Measurements from ENCODE around the gene TBCD.

The TBCD gene

DNA sequence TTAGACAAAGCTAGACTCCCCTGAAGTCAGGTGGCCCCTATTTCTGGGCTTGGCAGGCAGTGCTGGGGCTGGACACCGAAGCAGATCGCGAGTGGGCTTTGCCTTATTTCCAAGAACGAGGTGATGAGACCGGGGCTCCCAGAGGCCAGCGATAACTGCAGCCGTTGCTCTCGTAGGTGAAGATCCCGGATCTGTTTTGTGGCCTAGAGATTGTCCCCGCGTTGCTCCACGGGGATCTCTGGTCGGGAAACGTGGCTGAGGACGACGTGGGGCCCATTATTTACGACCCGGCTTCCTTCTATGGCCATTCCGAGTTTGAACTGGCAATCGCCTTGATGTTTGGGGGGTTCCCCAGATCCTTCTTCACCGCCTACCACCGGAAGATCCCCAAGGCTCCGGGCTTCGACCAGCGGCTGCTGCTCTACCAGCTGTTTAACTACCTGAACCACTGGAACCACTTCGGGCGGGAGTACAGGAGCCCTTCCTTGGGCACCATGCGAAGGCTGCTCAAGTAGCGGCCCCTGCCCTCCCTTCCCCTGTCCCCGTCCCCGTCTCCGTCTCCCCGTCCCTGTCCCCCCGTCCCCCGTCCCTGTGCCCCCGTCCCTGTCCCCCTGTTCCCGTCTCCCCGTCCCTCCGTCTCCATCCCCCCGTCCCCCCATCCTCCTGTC lies 1.5 kb upstream of the TBCD start:
- DNase-seq (ENCODE audit: extremely low spot score): no peak
- CTCF ChIA-PET: no interaction called here
- POLR2A ChIA-PET: no interaction called here
- TF ChIP-seq, protein P1, sequence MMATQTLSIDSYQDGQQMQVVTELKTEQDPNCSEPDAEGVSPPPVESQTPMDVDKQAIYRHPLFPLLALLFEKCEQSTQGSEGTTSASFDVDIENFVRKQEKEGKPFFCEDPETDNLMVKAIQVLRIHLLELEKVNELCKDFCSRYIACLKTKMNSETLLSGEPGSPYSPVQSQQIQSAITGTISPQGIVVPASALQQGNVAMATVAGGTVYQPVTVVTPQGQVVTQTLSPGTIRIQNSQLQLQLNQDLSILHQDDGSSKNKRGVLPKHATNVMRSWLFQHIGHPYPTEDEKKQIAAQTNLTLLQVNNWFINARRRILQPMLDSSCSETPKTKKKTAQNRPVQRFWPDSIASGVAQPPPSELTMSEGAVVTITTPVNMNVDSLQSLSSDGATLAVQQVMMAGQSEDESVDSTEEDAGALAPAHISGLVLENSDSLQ (IDR thresholded peaks at IDR 0.05): no peak
- TF ChIP-seq SP1 (IDR thresholded peaks at IDR 0.05) (no peak), LEF1 (IDR thresholded peaks at IDR 0.05; ENCODE audit: borderline replicate concordance) (no peak), BHLHE40 (IDR thresholded peaks at IDR 0.05; ENCODE audit: borderline replicate concordance) (no peak), CTBP1 (IDR thresholded peaks at IDR 0.05; ENCODE audit: borderline replicate concordance) (no peak), HDGF (IDR thresholded peaks at IDR 0.05; ENCODE audit: borderline replicate concordance) (no peak), SUZ12 (IDR thresholded peaks at IDR 0.05) (no peak), L3MBTL2 (conservative IDR thresholded peaks at IDR 0.05) (no peak), ZNF384 (IDR thresholded peaks at IDR 0.05) (no peak), FOXK2 (IDR thresholded peaks at IDR 0.05) (no peak)

DNA sequence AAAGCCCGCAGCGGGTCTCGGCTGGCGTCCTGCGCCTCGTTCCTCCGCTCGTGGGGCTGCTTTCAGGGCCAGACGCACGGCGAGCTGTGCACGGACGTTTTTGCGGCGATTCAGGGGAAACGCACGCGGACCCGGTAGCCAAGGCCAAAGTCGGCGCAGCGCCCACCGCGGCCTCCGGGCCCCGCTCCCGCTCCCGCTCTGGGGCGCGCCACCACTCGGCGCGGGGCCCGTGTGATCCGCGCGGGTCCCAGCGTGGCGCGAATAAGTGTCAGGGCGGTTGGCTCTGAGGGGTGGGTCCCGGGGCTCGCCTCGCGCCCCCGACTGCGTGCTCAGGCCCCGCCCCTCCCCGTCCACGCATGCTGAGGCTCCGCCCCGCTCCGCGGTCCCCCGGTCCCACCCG lies 694 bp upstream of the TBCD start:
- POLR2A ChIA-PET: no interaction called here
- DNase-seq (ENCODE audit: extremely low spot score): no peak
- 0 out of 2 replicates have a peak, but pooled peaks have one; percentile 36 for TF ChIP-seq FOXM1 (IDR thresholded peaks at IDR 0.05; ENCODE audit: borderline replicate concordance)
- no peak for TF ChIP-seq HDGF (IDR thresholded peaks at IDR 0.05; ENCODE audit: borderline replicate concordance)
- no peak for TF ChIP-seq L3MBTL2 (conservative IDR thresholded peaks at IDR 0.05)
- CTCF ChIA-PET: no interaction called here

DNA sequence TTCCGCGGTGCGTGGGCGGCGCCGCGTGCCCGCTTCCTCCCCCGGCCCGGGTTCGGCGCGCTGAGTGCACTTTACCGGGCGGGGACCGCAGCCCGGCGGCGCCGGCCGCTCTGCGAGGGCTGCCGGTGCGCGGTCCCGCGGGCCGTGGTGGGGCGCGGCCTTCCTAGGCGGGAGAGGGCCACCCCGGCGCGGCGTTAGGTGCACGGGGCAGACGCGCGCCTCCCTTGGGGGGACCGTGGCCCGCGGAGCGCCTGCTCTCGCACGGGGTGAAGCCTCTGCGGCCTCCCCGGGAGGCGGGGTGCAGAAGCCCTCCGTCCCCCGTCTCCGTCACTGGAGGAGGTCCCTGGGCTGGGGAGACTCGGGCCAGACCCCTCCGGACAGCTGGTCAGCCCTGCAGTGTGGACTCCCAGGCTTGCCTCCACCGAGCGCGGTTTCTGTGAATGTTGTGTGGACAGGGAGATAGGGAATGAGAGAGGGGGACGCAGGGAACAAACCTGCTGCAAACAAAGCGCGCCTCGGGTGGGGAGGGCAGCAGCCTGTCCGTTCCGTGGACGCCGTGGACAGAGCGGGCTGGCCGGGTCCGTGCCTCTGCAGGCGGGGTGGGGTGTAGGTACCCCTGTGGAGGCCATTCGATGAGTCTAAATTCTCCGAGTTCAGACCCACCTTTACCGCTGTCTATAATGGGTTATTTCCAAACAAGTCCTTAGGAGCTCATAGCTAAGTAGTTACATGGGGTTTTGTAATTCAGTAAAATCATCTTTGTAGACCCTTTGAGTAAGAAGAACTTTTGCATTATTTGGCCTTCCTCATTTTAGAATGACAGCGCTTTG lies 721 bp downstream of the TBCD start:
- CTCF ChIA-PET: interaction anchor here (0.6 kb wide), 1 partner anchor 201 kb away, joined by 3 read pairs; no protein-coding TSS in a partner anchor
- TF ChIP-seq, protein P1 (IDR thresholded peaks at IDR 0.05): no peak
- TF ChIP-seq LEF1 (IDR thresholded peaks at IDR 0.05; ENCODE audit: borderline replicate concordance) (no peak), FOXK2 (IDR thresholded peaks at IDR 0.05) (no peak), TARDBP (IDR thresholded peaks at IDR 0.05) (no peak), BHLHE40 (IDR thresholded peaks at IDR 0.05; ENCODE audit: borderline replicate concordance) (no peak), ELF4 (IDR thresholded peaks at IDR 0.05) (no peak), NFRKB (IDR thresholded peaks at IDR 0.05) (no peak), SUZ12 (IDR thresholded peaks at IDR 0.05) (no peak), L3MBTL2 (conservative IDR thresholded peaks at IDR 0.05) (no peak), SP1 (IDR thresholded peaks at IDR 0.05) (no peak), ZNF384 (IDR thresholded peaks at IDR 0.05) (no peak), FOXA1 (IDR thresholded peaks at IDR 0.05) (no peak), HDGF (IDR thresholded peaks at IDR 0.05; ENCODE audit: borderline replicate concordance) (no peak), ARNT (IDR thresholded peaks at IDR 0.05) (no peak)
- DNase-seq (ENCODE audit: extremely low spot score): no peak

DNA sequence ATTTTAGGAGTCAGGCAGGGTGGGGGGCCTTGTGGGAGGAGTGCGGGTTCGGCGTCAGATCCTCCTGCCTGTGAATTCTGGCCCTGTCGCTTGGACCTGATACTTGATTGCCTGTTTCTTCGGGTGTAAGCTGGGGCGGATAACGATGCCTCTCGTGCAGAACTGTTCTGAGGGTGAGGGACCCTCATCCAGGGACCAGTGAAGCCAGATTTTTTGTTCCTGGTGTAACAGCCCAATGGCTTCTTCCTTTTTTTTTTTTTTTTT lies 1.3 kb downstream of the TBCD start:
- CTCF ChIA-PET: interaction anchor here (0.6 kb wide), 1 partner anchor 202 kb away, joined by 3 read pairs; no protein-coding TSS in a partner anchor
- no peak for DNase-seq (ENCODE audit: extremely low spot score)
- POLR2A ChIA-PET: no interaction called here
- TF ChIP-seq ZNF384 (IDR thresholded peaks at IDR 0.05): peak; percentile 48; the same call in 1 of the 2 replicates
- TF ChIP-seq FOXK2 (IDR thresholded peaks at IDR 0.05): no peak

More for the DNA sequence above, 721 bp downstream of the TBCD start:
- POLR2A ChIA-PET: no interaction called here

DNA sequence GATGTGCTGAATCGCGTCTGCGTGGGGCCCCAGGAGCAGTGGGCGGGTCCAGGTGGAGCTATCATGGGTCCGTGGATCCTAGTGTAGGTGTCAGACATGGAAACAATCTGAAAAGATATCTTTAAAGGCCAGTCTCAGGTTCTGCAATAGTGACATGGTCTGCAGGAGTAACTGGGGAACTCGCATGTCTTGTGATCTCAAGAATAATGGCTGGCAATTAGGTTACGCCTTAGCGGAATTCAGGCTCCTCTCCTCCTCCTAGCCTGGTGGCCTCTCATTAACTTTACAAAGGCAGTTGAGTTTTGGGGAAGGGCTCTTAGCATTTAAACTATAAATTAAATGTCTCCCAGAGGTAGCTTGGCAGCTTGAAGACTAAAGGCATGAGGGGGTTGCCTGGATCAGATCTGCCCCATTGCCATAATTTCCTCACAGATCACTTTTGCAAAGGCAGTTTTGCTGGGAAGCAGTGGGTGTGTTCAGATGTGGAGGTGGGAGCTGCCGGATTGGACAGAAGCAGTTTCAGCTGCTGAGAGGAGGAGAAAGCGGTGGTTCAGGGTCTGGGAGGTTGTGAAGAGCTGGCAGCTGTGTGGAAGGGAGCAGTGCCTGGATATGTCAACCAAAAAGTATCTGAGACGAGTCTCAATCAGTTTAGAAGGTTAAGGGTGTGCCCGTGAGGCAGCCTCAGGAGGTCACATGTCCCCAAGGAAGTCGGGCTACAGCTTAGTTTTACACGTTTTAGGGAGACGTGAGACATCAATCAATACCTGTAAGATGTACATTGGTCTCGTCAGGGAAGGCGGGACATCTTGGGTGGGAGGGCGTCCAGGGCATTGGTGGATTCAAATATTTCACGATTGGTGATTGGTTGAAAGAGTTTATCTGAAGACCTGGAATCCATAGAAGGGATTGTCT lies 2.7 kb downstream of the TBCD start:
- peak; percentile 94 for TF ChIP-seq FOXM1 (IDR thresholded peaks at IDR 0.05; ENCODE audit: borderline replicate concordance)
- TF ChIP-seq NFRKB (IDR thresholded peaks at IDR 0.05): no peak
- TF ChIP-seq, protein P1 (IDR thresholded peaks at IDR 0.05): peak; percentile 97
- ChIA-PET CTCF (interaction anchor here (2.4 kb wide), 1 partner anchor 12 kb away, joined by 9 read pairs; no protein-coding TSS in a partner anchor), POLR2A (no interaction called here)
- DNase-seq (ENCODE audit: extremely low spot score): peak; percentile 65

DNA sequence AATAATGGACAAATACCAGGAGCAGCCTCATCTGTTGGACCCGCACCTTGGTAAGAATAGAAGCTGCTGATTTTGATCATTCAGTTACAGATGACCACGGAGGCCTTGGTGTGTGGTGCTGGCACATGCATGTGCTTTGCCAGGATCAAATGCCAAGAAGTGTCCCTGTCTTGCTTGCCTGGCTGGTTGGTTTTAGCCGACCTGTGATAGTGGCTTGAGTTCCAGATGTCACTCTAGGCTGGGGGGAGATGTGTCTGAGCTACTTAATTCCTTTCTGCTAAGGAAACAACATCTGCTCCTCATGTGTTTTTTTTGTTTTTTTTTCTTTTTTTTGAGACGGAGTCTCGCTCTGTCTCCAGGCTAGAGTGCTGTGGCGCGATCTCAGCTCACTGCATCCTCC lies 4.3 kb downstream of the TBCD start:
- DNase-seq (ENCODE audit: extremely low spot score): no peak
- POLR2A ChIA-PET: no interaction called here
- CTCF ChIA-PET: interaction anchor here (0.6 to 2.4 kb wide), 2 partner anchors 10 to 13 kb away, joined by 4 to 9 read pairs; no protein-coding TSS in a partner anchor
- TF ChIP-seq ELF4 (IDR thresholded peaks at IDR 0.05): no peak
- TF ChIP-seq, protein P1 (IDR thresholded peaks at IDR 0.05): no peak
- TF ChIP-seq FOXA1 (IDR thresholded peaks at IDR 0.05): no peak
- TF ChIP-seq BHLHE40 (IDR thresholded peaks at IDR 0.05; ENCODE audit: borderline replicate concordance): no peak
- TF ChIP-seq FOXK2 (IDR thresholded peaks at IDR 0.05): no peak
- no peak for TF ChIP-seq TARDBP (IDR thresholded peaks at IDR 0.05)
- TF ChIP-seq ZNF384 (IDR thresholded peaks at IDR 0.05): no peak

Data from HEK293T (cell line).